SIG-M5 (cell line): ENCODE results near the gene CTNNBL1.
A peak's percentile ranks its signal among the peaks of the same experiment; 100 is the strongest.
"Not testable (repeated sequence)": the region's sequence is repeated elsewhere in the genome, so short reads cannot be mapped to it uniquely, and the experiment has no call there.

Experiments used
- DNase-seq: peaks from one replicate; lab custom pipeline; 2025; lab: John Stamatoyannopoulos, UW

CTNNBL1 gene

GRCh38 chr20:37711001-37711400, 17.2 kb downstream of the CTNNBL1 start:
- no peak for DNase-seq

GRCh38 chr20:37711994-37712964, 18.4 kb downstream of the CTNNBL1 start:
- no peak for DNase-seq

- no peak for DNase-seq
These were observed 19.6 kb downstream of the CTNNBL1 start for GRCh38 chr20:37713396-37713795.

- DNase-seq = peak; percentile 40
These were observed 21.3 kb downstream of the CTNNBL1 start for GRCh38 chr20:37714978-37715672.

GRCh38 chr20:37721751-37722150, 27.9 kb downstream of the CTNNBL1 start:
- DNase-seq = no peak

GRCh38 chr20:37722312-37722711, 28.5 kb downstream of the CTNNBL1 start:
- not testable (repeated sequence) for DNase-seq

- DNase-seq = no peak
These were observed 29.8 kb downstream of the CTNNBL1 start for GRCh38 chr20:37723668-37724067.

GRCh38 chr20:37725165-37725564, 31.3 kb downstream of the CTNNBL1 start:
- no peak for DNase-seq

- DNase-seq = no peak
These were observed 32.0 kb downstream of the CTNNBL1 start for GRCh38 chr20:37725855-37726254.

GRCh38 chr20:37726321-37726720, 32.5 kb downstream of the CTNNBL1 start:
- DNase-seq = no peak

- DNase-seq = no peak
These were observed 33.4 kb downstream of the CTNNBL1 start for GRCh38 chr20:37726971-37727956.

- no peak for DNase-seq
These were observed 34.3 kb downstream of the CTNNBL1 start for GRCh38 chr20:37727957-37728634.

GRCh38 chr20:37728635-37728983, 34.8 kb downstream of the CTNNBL1 start:
- no peak for DNase-seq

GRCh38 chr20:37729452-37729851, 35.6 kb downstream of the CTNNBL1 start:
- no peak for DNase-seq

- DNase-seq = no peak
These were observed 36.1 kb downstream of the CTNNBL1 start for GRCh38 chr20:37729909-37730308.

GRCh38 chr20:37733416-37733815, 39.6 kb downstream of the CTNNBL1 start:
- no peak for DNase-seq

GRCh38 chr20:37734228-37734985, 40.6 kb downstream of the CTNNBL1 start:
- no peak for DNase-seq

- DNase-seq = no peak
These were observed 41.7 kb downstream of the CTNNBL1 start for GRCh38 chr20:37735541-37735940.

GRCh38 chr20:37736132-37736531, 42.3 kb downstream of the CTNNBL1 start:
- no peak for DNase-seq

- no peak for DNase-seq
These were observed 44.1 kb downstream of the CTNNBL1 start for GRCh38 chr20:37737826-37738420.
